ENCODE measurements around the gene ERVW-1. TPM values are rescaled to one million over a fixed set of nuclear protein-coding genes. Genes with fewer than 3 reads are reported as not detected.
"Not testable (repeated sequence)": the region's sequence is repeated elsewhere in the genome, so short reads cannot be mapped to it uniquely, and the experiment has no call there.

Gene ERVW-1
- total and polyA plus RNA-seq, 2 of the 13 experiments (the other 11 are each of a cell fraction or from before 2014, with no cell fraction given), result not detected

DNA sequence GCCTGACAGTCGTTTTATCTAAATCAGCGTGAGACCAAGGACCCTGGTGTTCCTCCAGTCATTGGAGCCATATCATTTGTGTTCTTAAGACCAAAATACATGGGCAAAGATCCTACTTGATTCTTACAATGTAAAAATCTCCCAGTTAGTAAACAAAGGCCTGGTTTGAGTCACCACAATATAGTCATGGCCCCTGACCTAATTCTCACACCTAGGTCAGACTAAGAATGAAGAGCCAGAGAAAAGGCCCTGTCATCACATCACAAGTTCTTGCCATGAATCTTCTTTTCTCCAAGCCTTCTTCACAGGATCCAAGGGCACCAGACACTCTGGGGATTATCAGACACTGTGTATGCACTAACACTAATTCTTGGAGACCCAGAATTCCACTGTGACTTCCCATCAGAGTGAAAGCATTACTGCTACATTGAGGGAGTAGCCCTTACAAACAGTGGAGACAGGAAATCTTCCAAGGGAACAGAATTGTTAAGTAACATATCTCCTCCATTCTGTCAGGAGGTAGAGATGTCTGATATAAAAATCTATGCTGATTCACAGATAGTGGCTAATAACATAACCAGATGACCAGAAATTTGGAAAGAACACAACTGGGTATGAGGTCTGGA, 7.6 kb upstream of the ERVW-1 start:
- H3K79me2 ChIP-seq (ENCODE audit: insufficient read depth, low read length), result no peaks in the 10 kb centered on the region
- POLR2A ChIA-PET, result no interaction called here
- no peaks in the 10 kb centered on the region for H3K9me3 ChIP-seq (ENCODE audit: low read length)
- DNase-seq (ENCODE audit: low spot score), result no peak
- H3K27ac ChIP-seq (ENCODE audit: extremely low read length, insufficient read depth, low read length), result no peak overlapping the region
- intact Hi-C loops (cut with micrococcal nuclease; ENCODE audit: unreplicated experiment), result no loop called here
- no peak for ATAC-seq
- CTCF ChIA-PET (ENCODE audit: low intra/inter-chr PET ratio, low total read pairs), result no interaction called here
- WGBS (ENCODE audit: low lambda C conversion rate), result 93% methylated on average over 2 of the region's 2 CpGs
- peaks cover 4 to 14% of the 10 kb centered on the region in 2 experiments; a peak in 4 of 5 replicates for H3K36me3 ChIP-seq (replicated peaks in 1 of 2; ENCODE audit: control insufficient read depth in 1 of 2, insufficient read depth in 2 of 2, low read length in 2 of 2)
- H3K9ac ChIP-seq (ENCODE audit: insufficient read depth, low read depth, low read length), result no peak overlapping the region
- BruUV-seq (replicated peaks), result no TSS peak
- no peak for FAIRE-seq
- TF ChIP-seq, protein P1, sequence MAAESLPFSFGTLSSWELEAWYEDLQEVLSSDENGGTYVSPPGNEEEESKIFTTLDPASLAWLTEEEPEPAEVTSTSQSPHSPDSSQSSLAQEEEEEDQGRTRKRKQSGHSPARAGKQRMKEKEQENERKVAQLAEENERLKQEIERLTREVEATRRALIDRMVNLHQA (CRISPR knock-in tag; IDR thresholded peaks at IDR 0.05), result no peak
- TF ChIP-seq ZNF772 (CRISPR knock-in tag; IDR thresholded peaks at IDR 0.05), result no peak
- no peak for TF ChIP-seq ZNF704 (CRISPR knock-in tag; IDR thresholded peaks at IDR 0.05; ENCODE audit: borderline replicate concordance)
- no peaks in the 10 kb centered on the region for H3K27me3 ChIP-seq (ENCODE audit: control insufficient read depth in 1 of 2, insufficient read depth in 2 of 2, low read length in 2 of 2)
- no peak overlapping the region for H3K4me3 ChIP-seq (replicated peaks in 1 of 3; ENCODE audit: insufficient read depth in 1 of 3, low read depth in 2 of 3, low read length in 3 of 3)
- in situ Hi-C loops (cut with HindIII; ENCODE audit: extremely low pct_ligation_motif_present, low pct_unique_long_range_greater_than_20kb), result no loop called here
- no peak overlapping the region for H2AFZ ChIP-seq (ENCODE audit: low read length)
- no peaks in the 10 kb centered on the region for H4K20me1 ChIP-seq (ENCODE audit: insufficient read depth, low read length)
- H3K4me2 ChIP-seq (ENCODE audit: low read depth, low read length), result no peak overlapping the region
- no peaks in the 10 kb centered on the region for H3K4me1 ChIP-seq (ENCODE audit: insufficient read depth, low read length)

GRCh38 chr7:92484226-92484625, 6.5 kb upstream of the ERVW-1 start:
- H3K27me3 ChIP-seq (ENCODE audit: control insufficient read depth in 1 of 2, insufficient read depth in 2 of 2, low read length in 2 of 2); DNase-seq (ENCODE audit: low spot score); H3K79me2 ChIP-seq (ENCODE audit: insufficient read depth, low read length); H3K4me1 ChIP-seq (ENCODE audit: insufficient read depth, low read length); H3K4me3 ChIP-seq (replicated peaks in 1 of 3; ENCODE audit: insufficient read depth in 1 of 3, low read depth in 2 of 3, low read length in 3 of 3); H4K20me1 ChIP-seq (ENCODE audit: insufficient read depth, low read length); ATAC-seq; POLR2A ChIA-PET; in situ Hi-C loops (cut with HindIII; ENCODE audit: extremely low pct_ligation_motif_present, low pct_unique_long_range_greater_than_20kb); H3K27ac ChIP-seq (ENCODE audit: extremely low read length, insufficient read depth, low read length); H2AFZ ChIP-seq (ENCODE audit: low read length); H3K9me3 ChIP-seq (ENCODE audit: low read length); BruUV-seq (replicated peaks); H3K9ac ChIP-seq (ENCODE audit: insufficient read depth, low read depth, low read length); CTCF ChIA-PET (ENCODE audit: low intra/inter-chr PET ratio, low total read pairs); H3K4me2 ChIP-seq (ENCODE audit: low read depth, low read length); intact Hi-C loops (cut with micrococcal nuclease; ENCODE audit: unreplicated experiment); FAIRE-seq: not testable (repeated sequence)
- 89% methylated on average over 6 of the region's 6 CpGs for WGBS (ENCODE audit: low lambda C conversion rate)
- peaks cover 4 to 14% of the 10 kb centered on the region in 2 experiments; a peak in 4 of 5 replicates for H3K36me3 ChIP-seq (replicated peaks in 1 of 2; ENCODE audit: control insufficient read depth in 1 of 2, insufficient read depth in 2 of 2, low read length in 2 of 2)

- FAIRE-seq; H3K27me3 ChIP-seq (ENCODE audit: control insufficient read depth in 1 of 2, insufficient read depth in 2 of 2, low read length in 2 of 2); BruUV-seq (replicated peaks); CTCF ChIA-PET (ENCODE audit: low intra/inter-chr PET ratio, low total read pairs); H3K9ac ChIP-seq (ENCODE audit: insufficient read depth, low read depth, low read length); H3K4me2 ChIP-seq (ENCODE audit: low read depth, low read length); H4K20me1 ChIP-seq (ENCODE audit: insufficient read depth, low read length); H3K4me1 ChIP-seq (ENCODE audit: insufficient read depth, low read length); ATAC-seq; DNase-seq (ENCODE audit: low spot score); POLR2A ChIA-PET; H3K79me2 ChIP-seq (ENCODE audit: insufficient read depth, low read length); H3K27ac ChIP-seq (ENCODE audit: extremely low read length, insufficient read depth, low read length); H3K9me3 ChIP-seq (ENCODE audit: low read length); in situ Hi-C loops (cut with HindIII; ENCODE audit: extremely low pct_ligation_motif_present, low pct_unique_long_range_greater_than_20kb); H3K4me3 ChIP-seq (replicated peaks in 1 of 3; ENCODE audit: insufficient read depth in 1 of 3, low read depth in 2 of 3, low read length in 3 of 3); H2AFZ ChIP-seq (ENCODE audit: low read length); intact Hi-C loops (cut with micrococcal nuclease; ENCODE audit: unreplicated experiment): not testable (repeated sequence)
- WGBS (ENCODE audit: low lambda C conversion rate), result 82% methylated on average over 6 of the region's 6 CpGs
- H3K36me3 ChIP-seq (replicated peaks in 1 of 2; ENCODE audit: control insufficient read depth in 1 of 2, insufficient read depth in 2 of 2, low read length in 2 of 2), result peaks cover 4 to 14% of the 10 kb centered on the region in 2 experiments; a peak in 3 of 5 replicates
Observed at GRCh38 chr7:92483624-92484023, 5.9 kb upstream of the ERVW-1 start.

- FAIRE-seq; H2AFZ ChIP-seq (ENCODE audit: low read length); H3K27ac ChIP-seq (ENCODE audit: extremely low read length, insufficient read depth, low read length); intact Hi-C loops (cut with micrococcal nuclease; ENCODE audit: unreplicated experiment); H3K36me3 ChIP-seq (replicated peaks in 1 of 2; ENCODE audit: control insufficient read depth in 1 of 2, insufficient read depth in 2 of 2, low read length in 2 of 2); H3K4me2 ChIP-seq (ENCODE audit: low read depth, low read length); H3K9ac ChIP-seq (ENCODE audit: insufficient read depth, low read depth, low read length); H3K9me3 ChIP-seq (ENCODE audit: low read length); H4K20me1 ChIP-seq (ENCODE audit: insufficient read depth, low read length); in situ Hi-C loops (cut with HindIII; ENCODE audit: extremely low pct_ligation_motif_present, low pct_unique_long_range_greater_than_20kb); BruUV-seq (replicated peaks); H3K4me1 ChIP-seq (ENCODE audit: insufficient read depth, low read length); DNase-seq (ENCODE audit: low spot score); H3K27me3 ChIP-seq (ENCODE audit: control insufficient read depth in 1 of 2, insufficient read depth in 2 of 2, low read length in 2 of 2); POLR2A ChIA-PET; H3K79me2 ChIP-seq (ENCODE audit: insufficient read depth, low read length); H3K4me3 ChIP-seq (replicated peaks in 1 of 3; ENCODE audit: insufficient read depth in 1 of 3, low read depth in 2 of 3, low read length in 3 of 3); ATAC-seq; CTCF ChIA-PET (ENCODE audit: low intra/inter-chr PET ratio, low total read pairs): not testable (repeated sequence)
- WGBS (ENCODE audit: low lambda C conversion rate), result 84% methylated on average over 4 of the region's 4 CpGs
Observed at GRCh38 chr7:92479146-92479545, 1.4 kb upstream of the ERVW-1 start.
